CD4-positive, alpha-beta T cell treated with Interleukin-10 for 1 hour (primary cell): Measurements from ENCODE around the gene SND1.
A peak's percentile ranks its signal among the peaks of the same experiment; 100 is the strongest.

Experiments used
- DNase-seq: peaks from one replicate; pipeline ENCODE4 v3.0.0-alpha.2; 2020

Gene SND1

DNA sequence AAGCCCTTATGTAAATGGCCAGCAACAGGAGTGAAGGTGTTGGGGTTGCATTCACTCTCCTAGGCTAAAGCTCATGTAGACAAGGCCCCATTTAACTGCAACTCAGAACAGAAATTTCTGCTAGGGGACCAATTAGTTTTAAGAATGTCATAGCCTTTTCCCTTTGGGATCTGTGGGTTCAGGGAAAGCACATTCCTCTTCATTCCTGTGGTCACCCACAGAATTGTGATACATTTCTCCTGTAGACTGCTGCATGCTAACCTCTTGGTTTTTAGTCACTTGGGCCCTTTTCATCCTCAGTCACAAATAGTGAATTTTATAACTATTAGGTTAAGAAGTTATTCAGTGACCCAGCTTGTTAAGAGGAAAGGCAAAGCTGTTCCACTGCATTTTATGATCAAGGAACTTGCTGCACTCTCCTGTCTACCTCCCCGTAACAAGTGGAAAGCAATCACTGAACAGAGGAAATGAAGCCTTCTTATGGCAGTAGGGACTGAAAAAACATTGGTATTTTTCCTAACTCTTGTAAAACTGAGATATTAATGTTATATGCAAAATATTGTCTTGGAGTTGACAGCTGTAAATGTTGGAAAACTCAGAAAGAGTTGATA is 124.9 kb downstream of the SND1 start:
- DNase-seq: no peak

DNA sequence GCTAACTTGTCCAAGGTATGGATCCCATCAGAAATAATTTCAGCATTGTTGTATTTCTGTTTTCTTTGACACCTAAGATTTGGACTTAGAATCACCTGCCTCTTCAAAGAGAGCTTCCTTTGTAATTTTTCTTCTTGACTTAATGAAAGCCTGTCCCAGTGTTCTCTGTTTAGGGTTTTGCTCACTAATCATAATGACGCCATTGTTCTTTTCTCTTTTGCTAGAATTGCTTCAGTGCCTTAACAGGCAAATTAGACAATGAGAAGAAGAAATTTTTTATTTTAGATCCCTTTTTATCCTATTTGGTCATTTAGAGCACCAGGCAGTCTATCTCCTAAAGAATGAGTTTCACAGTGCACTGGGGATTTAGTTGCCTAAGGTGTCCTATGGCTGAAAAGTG is 128.5 kb downstream of the SND1 start:
- no peak for DNase-seq

DNA sequence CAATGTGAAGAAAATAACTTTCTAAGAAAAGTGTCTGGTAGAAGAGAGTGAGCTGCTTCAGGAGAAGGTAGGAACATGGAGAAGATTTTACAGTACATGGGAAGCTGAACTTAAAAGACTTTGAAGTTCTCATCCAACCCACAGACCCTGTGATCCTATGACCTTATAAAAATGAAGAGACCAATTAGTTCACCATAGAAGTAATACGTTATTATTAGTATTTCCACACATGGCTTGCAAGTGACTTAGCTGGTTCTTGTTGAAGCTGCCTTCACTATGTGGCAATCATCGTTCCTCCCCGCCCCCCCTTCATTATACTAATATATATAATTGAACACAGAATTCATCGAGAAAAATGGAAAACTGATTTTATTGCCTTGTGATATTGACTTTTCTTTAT is 129.1 kb downstream of the SND1 start:
- DNase-seq: no peak

GRCh38 chr7:127782075-127782474 is 130.1 kb downstream of the SND1 start:
- DNase-seq: no peak

- DNase-seq: no peak
Measured at GRCh38 chr7:127782654-127783559, 130.9 kb downstream of the SND1 start.

DNA sequence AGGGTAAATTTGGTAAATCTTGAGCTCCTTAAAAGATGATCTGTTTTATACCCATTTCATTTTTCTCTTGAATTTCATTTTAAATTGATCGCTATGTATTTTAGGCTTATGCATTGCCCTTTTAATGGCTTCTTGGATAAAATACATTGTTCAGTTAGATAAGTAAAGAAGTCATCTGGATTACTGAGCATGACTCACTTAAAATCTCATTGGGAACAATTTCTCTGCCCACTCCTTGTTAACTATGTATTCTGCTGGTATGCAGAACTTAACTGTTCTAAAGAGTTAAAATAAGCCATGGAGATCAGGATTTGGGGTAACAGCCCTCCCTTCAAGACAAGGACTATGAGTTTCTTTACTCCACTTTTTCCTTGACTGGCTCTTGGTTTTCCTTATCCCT is 134.2 kb downstream of the SND1 start:
- DNase-seq: no peak

GRCh38 chr7:127789031-127789430 is 137.0 kb downstream of the SND1 start:
- DNase-seq: no peak

DNA sequence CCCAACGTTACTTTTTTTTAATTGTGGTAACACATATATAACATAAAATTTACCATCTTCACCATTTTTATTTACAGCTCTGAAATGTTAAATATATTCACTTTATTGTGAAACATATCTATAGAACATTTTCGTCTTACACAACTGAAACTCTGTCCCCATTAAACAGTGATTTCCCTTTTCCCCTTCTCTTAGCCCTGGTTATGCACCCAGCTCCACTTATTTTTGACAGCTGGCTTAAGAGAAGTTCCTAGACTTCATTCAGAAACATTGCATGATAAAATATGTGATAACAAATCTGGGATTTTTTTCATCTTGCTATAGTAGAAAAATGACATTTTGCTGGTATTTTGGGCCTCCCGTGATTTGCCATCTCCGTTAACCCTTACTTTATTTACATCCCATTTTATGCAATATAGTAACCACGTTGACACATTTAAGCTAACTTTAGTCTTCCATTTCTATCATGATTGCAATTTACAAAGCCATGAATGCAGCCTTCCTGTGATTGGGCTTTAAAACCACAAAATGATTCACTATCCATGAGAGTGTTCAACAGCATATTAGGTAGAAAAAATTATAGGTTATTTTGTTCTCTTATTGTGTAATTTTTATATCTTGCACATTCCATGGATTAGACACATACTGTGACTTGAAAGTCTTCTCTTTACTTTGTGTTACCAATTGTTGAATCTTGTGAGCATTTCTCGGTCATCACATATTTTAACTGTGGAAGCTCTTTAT is 139.6 kb downstream of the SND1 start:
- no peak for DNase-seq

DNA sequence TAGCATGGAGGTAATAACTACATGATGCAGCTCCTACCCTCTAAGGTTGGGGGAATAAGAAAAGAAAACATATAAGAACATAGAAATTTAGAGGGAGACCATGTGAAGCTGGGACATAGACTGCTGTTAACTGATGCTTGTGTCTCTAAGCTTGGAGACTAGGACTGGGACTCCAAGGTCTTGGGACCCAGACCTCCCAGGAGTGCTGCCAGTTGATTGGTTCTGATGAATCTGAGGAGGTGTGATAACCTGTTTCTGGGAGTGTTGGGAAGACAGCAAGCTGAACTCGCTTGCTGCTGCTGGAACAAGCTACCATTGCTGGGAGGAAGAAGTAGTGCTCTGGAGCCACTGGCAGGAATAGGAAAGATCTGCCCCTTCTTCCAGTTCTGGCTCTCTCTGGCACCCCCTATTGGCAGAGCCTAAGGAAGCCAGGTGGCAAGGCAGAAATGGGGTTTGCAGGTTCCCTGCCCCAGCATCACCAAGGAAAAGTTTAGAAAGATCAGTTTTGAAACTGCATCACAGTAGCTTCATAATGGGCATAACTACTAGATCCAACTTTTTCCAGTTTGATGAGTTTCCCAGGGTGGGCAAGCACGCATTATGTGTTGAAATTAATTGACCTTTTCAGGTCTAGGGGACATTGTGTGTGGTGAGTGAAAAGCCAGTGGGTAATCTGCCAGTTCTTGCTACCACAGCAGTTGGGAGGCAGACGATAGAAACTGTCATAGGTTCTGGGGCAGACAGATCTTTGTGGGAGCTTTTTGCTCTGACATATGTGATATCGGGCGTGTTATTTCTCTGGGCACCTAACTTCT is 140.7 kb downstream of the SND1 start:
- DNase-seq: peak; percentile 40

- no peak for DNase-seq
Measured at GRCh38 chr7:127793582-127793981, 141.6 kb downstream of the SND1 start.

DNA sequence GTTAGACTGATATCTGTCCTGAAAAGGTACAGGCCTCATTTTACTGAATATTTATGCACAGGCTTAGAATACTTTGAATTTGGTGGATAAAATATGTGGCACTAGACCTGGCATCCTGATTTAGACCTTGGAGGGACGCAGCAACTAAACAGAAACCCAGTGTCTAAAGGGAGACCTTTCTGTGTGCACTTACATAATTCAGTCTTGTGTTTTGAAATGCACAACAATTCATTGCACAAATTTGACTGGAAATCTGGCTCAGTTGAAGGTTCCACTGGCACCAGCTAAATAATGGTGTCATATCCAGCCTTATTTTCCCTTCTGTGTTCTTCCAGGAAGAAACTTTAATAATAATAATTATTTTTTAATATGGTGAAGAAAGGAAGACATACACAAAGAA is 142.1 kb downstream of the SND1 start:
- no peak for DNase-seq

GRCh38 chr7:127794551-127794950 is 142.6 kb downstream of the SND1 start:
- DNase-seq: no peak

DNA sequence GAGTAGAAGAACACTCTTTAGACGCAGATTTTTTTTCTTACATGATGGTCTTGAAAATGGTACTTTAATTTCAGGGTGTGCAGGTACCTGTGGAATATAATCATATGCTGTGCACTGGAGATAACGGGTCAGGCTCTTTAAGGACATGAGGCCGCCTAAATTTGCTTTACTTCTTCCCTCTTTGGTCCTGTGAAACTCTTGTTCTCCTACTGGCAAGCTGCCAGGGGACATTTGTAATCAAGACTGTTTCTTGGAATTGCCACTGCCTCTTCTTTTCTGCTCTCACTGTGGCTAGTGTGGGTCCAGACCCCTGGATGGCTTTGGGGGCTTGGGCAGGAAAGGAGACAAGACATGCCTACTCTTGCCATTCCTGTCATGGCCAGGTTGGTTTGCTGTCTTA is 146.0 kb downstream of the SND1 start:
- DNase-seq: no peak

GRCh38 chr7:127798769-127799372 is 146.9 kb downstream of the SND1 start:
- no peak for DNase-seq

GRCh38 chr7:127799535-127800305 is 147.7 kb downstream of the SND1 start:
- DNase-seq: no peak

DNA sequence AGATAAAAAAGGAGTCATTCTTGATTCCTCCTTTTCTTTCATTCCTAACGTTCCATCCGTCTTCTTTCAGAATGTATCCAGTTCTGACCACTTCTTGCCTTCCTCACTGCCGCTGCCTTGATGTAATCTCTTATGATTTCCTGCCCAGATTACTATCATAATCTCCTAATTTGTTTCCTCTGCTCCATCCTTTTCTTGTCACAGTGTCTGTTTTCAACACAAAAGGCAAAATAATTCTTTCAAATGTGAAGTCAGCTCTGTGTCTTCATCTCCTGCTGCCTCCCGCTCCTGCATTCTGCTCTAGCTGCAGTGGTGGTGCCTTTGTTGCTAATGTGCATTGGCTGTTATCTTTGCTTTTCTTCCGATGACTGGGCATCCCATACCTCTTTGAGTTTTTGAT is 150.9 kb downstream of the SND1 start:
- DNase-seq: no peak

GRCh38 chr7:127803626-127804025 is 151.6 kb downstream of the SND1 start:
- no peak for DNase-seq

DNA sequence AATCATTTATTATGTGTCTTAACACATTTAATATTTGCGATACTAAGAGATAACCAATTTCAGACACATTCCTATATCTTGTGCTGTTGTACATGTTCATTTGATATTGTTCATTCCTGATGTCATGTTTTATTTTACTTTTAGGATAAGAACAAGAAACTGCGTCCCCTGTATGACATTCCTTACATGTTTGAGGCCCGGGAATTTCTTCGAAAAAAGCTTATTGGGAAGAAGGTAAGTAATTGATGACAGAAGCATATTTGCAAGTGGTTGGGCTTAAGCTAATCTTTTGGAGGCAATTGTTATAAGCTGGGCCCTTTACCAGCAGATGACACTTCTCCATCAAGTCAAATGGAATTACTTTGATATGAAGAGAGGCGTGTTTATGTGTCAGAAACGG is 155.3 kb downstream of the SND1 start:
- no peak for DNase-seq

DNA sequence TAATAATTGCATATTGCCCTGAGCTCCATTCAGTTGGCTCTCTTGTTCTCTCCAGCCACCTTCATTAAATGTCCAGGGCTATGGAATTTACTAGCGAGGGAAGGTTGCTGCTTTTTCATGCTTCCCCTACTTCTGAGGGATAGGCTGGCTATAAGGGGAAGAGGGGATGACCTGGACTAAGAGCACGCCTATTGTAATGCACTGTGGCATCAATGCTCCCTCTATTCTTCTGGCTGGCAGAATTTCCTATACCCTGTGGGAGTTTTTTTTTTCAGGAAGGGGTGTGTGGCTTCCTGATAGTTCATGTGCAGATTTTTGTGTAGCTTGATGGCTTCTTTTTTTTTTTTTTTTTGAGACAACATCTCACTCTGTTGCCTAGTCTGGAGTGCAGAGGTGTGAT is 155.8 kb downstream of the SND1 start:
- DNase-seq: no peak

- DNase-seq: no peak
Measured at GRCh38 chr7:127809261-127809702, 157.3 kb downstream of the SND1 start.

GRCh38 chr7:127810113-127810512 is 158.1 kb downstream of the SND1 start:
- DNase-seq: no peak
